CD4-positive, alpha-beta memory T cell (primary cell): ENCODE results near the gene PHF21B. TPM values are rescaled to one million over a fixed set of nuclear protein-coding genes. Genes with fewer than 3 reads are reported as not detected.

Source experiments
- CTCF ChIA-PET: fragments of 350-600 bp; sonication (Branson Sonifier 250); formaldehyde crosslinking; loops from one replicate; lab custom pipeline; 2021; ENCODE audit warnings: inconsistent platforms; ENCODE audit not compliant: partially characterized antibody; lab: Charles Lee
- POLR2A ChIA-PET: fragments of 350-600 bp; sonication (Branson Sonifier 250); formaldehyde crosslinking; loops from one replicate; lab custom pipeline; 2021; ENCODE audit not compliant: partially characterized antibody; lab: Charles Lee
- DNase-seq, 5 donors: peaks; one replicate each; pipeline versions ENCODE4 v3.0.0 to v3.0.0-alpha.2; 2020 to 2022; ENCODE audit warnings: mixed read lengths in 1 of 5
- H3K27ac ChIP-seq: one replicate; pipeline ENCODE4 v1.7.0; 2013; ENCODE audit warnings: low read depth, low read length
- H3K27me3 ChIP-seq: 2 replicates; pipeline ENCODE4 v1.7.0; 2013; ENCODE audit warnings: mild to moderate bottlenecking, low read length, moderate library complexity; ENCODE audit not compliant: insufficient read depth
- H3K36me3 ChIP-seq: 2 replicates; pipeline ENCODE4 v1.7.0; 2013; ENCODE audit warnings: mild to moderate bottlenecking, low read length, moderate library complexity; ENCODE audit not compliant: insufficient read depth
- H3K4me1 ChIP-seq: 2 replicates; pipeline ENCODE4 v1.7.0; 2013; ENCODE audit warnings: mild to moderate bottlenecking, low read length, moderate library complexity; ENCODE audit not compliant: insufficient read depth
- H3K4me3 ChIP-seq, 2 donors: one replicate each; pipeline ENCODE4 v1.7.0; 2013; ENCODE audit warnings: low read length in 2 of 2, mild to moderate bottlenecking in 1 of 2
- H3K9me3 ChIP-seq, 2 donors: one replicate each; pipeline ENCODE4 v1.7.0; 2013; ENCODE audit warnings: low read length in 2 of 2, control low read depth in 1 of 2; ENCODE audit not compliant: control insufficient read depth in 1 of 2
- H3K27ac Mint-ChIP-seq, 7 donors: one replicate each; pipeline ENCODE4 v1.8.0; 2020 to 2021; ENCODE audit warnings: mixed read lengths in 7 of 7, mild to moderate bottlenecking in 6 of 7, inconsistent platforms in 3 of 7, moderate library complexity in 3 of 7
- H3K27me3 Mint-ChIP-seq, 2 donors: one replicate each; pipeline ENCODE4 v1.8.0; 2020 to 2021; ENCODE audit warnings: mixed read lengths in 2 of 2
- H3K36me3 Mint-ChIP-seq, 2 donors: one replicate each; pipeline ENCODE4 v1.8.0; 2020 to 2021; ENCODE audit warnings: mixed read lengths in 2 of 2, inconsistent platforms in 1 of 2, mild to moderate bottlenecking in 1 of 2
- H3K4me1 Mint-ChIP-seq, 4 donors: one replicate each; pipeline ENCODE4 v1.8.0; 2020 to 2021; ENCODE audit warnings: mixed read lengths in 4 of 4, mild to moderate bottlenecking in 1 of 4
- H3K4me3 Mint-ChIP-seq, 8 donors: one replicate each; pipeline ENCODE4 v1.8.0; 2020 to 2021; ENCODE audit warnings: mixed read lengths in 8 of 8, mild to moderate bottlenecking in 7 of 8, moderate library complexity in 6 of 8, inconsistent platforms in 3 of 8
- H3K9me3 Mint-ChIP-seq, 8 donors: one replicate each; pipeline ENCODE4 v1.8.0; 2020 to 2021; ENCODE audit warnings: mixed read lengths in 8 of 8, mild to moderate bottlenecking in 5 of 8, inconsistent platforms in 3 of 8, moderate library complexity in 1 of 8
- intact Hi-C: fragments of 100-400 bp; cut with micrococcal nuclease; formaldehyde crosslinking; loops from one replicate; pipeline ENCODE4 v1.15.1; 2023
- polyA plus RNA-seq, 2 donors: library from polyadenylated mRNA; unstranded; fragments of 300-500 nt; fragmentation: Illumina TruSeq; gene quantifications; one replicate each; pipeline ENCODE4 v1.2.3, GENCODE V29; 2021
- total RNA-seq, 2 experiments: library from RNA; stranded (reverse); gene quantifications; one replicate each; pipeline ENCODE4 v1.2.3, GENCODE V29; 2021

PHF21B gene
- total and polyA plus RNA-seq, 4 experiments from 2014 or later = not detected

- Histone ChIP-seq H3K27me3 (no peaks in the 10 kb centered on the region), H3K4me1 (no peaks in the 10 kb centered on the region), H3K4me3 (no peak overlapping the region), H3K9me3 (no peaks in the 10 kb centered on the region), H3K27ac (no peak overlapping the region), H3K36me3 (no peaks in the 10 kb centered on the region)
- peaks cover 2 to 14% of the 10 kb centered on the region in 2 donors for H3K27me3 Mint-ChIP-seq
- peaks cover 0 to 13% (median 6%) of the 10 kb centered on the region in 8 donors for H3K9me3 Mint-ChIP-seq
- no peaks in the 10 kb centered on the region for H3K4me1 Mint-ChIP-seq
- intact Hi-C loops = no loop called here
- no peak for DNase-seq
- H3K27ac Mint-ChIP-seq = peak overlapping the region in 1 of 7 donors; percentile 17
- no peaks in the 10 kb centered on the region for H3K36me3 Mint-ChIP-seq
- CTCF ChIA-PET = no interaction called here
- H3K4me3 Mint-ChIP-seq = no peak overlapping the region
- POLR2A ChIA-PET = no interaction called here
Observed at GRCh38 chr22:44916281-44917231, 93.2 kb downstream of the PHF21B start.

GRCh38 chr22:44915441-44915840 is 94.4 kb downstream of the PHF21B start:
- Histone ChIP-seq H3K9me3 (no peaks in the 10 kb centered on the region), H3K27ac (no peak overlapping the region), H3K27me3 (no peaks in the 10 kb centered on the region), H3K4me1 (no peaks in the 10 kb centered on the region), H3K4me3 (no peak overlapping the region), H3K36me3 (no peaks in the 10 kb centered on the region)
- Mint-ChIP-seq H3K27me3 (peaks cover 5 to 11% of the 10 kb centered on the region in 2 donors), H3K4me3 (no peak overlapping the region), H3K27ac (no peak overlapping the region), H3K36me3 (peaks cover 0 to 5% of the 10 kb centered on the region in 2 donors), H3K4me1 (no peaks in the 10 kb centered on the region), H3K9me3 (peaks cover 0 to 20% (median 8%) of the 10 kb centered on the region in 8 donors)
- no peak for DNase-seq
- intact Hi-C loops = no loop called here
- ChIA-PET POLR2A (no interaction called here), CTCF (no interaction called here)

GRCh38 chr22:44914026-44914721 is 95.6 kb downstream of the PHF21B start:
- Mint-ChIP-seq H3K27me3 (peaks cover 6 to 11% of the 10 kb centered on the region in 2 donors), H3K36me3 (peaks cover 0 to 6% of the 10 kb centered on the region in 2 donors), H3K27ac (no peak overlapping the region), H3K4me3 (no peak overlapping the region), H3K4me1 (no peaks in the 10 kb centered on the region), H3K9me3 (peaks cover 0 to 27% (median 9%) of the 10 kb centered on the region in 8 donors)
- Histone ChIP-seq H3K4me3 (no peak overlapping the region), H3K36me3 (no peaks in the 10 kb centered on the region), H3K4me1 (no peaks in the 10 kb centered on the region), H3K27me3 (no peaks in the 10 kb centered on the region), H3K27ac (no peak overlapping the region), H3K9me3 (no peaks in the 10 kb centered on the region)
- CTCF ChIA-PET = no interaction called here
- POLR2A ChIA-PET = no interaction called here
- intact Hi-C loops = no loop called here
- no peak for DNase-seq

- Mint-ChIP-seq H3K4me1 (no peaks in the 10 kb centered on the region), H3K4me3 (no peak overlapping the region), H3K27ac (no peak overlapping the region), H3K36me3 (peaks cover 0 to 6% of the 10 kb centered on the region in 2 donors), H3K9me3 (peaks cover 0 to 27% (median 9%) of the 10 kb centered on the region in 8 donors), H3K27me3 (peaks cover 6 to 11% of the 10 kb centered on the region in 2 donors)
- intact Hi-C loops = no loop called here
- no peaks in the 10 kb centered on the region for H3K9me3 ChIP-seq
- H3K4me1 ChIP-seq = no peaks in the 10 kb centered on the region
- DNase-seq = no peak
- POLR2A ChIA-PET = no interaction called here
- no peak overlapping the region for H3K27ac ChIP-seq
- CTCF ChIA-PET = interaction anchor here (0.6 kb wide), 1 partner anchor 1285 kb away, joined by 4 read pairs; no protein-coding TSS in a partner anchor
- H3K27me3 ChIP-seq = no peaks in the 10 kb centered on the region
- no peak overlapping the region for H3K4me3 ChIP-seq
- no peaks in the 10 kb centered on the region for H3K36me3 ChIP-seq
Observed at GRCh38 chr22:44913198-44913983, 96.4 kb downstream of the PHF21B start.

GRCh38 chr22:44909241-44909640 is 100.6 kb downstream of the PHF21B start:
- peaks cover 0 to 27% (median 10%) of the 10 kb centered on the region in 8 donors for H3K9me3 Mint-ChIP-seq
- H3K27ac Mint-ChIP-seq = no peak overlapping the region
- ChIA-PET POLR2A (no interaction called here), CTCF (no interaction called here)
- DNase-seq = no peak
- Histone ChIP-seq H3K9me3 (no peaks in the 10 kb centered on the region), H3K4me1 (no peaks in the 10 kb centered on the region), H3K27me3 (no peaks in the 10 kb centered on the region), H3K36me3 (no peaks in the 10 kb centered on the region), H3K4me3 (no peak overlapping the region), H3K27ac (no peak overlapping the region)
- no peak overlapping the region for H3K4me3 Mint-ChIP-seq
- H3K27me3 Mint-ChIP-seq = peaks cover 19% of the 10 kb centered on the region in 2 donors
- H3K4me1 Mint-ChIP-seq = no peaks in the 10 kb centered on the region
- intact Hi-C loops = no loop called here
- peaks cover 0 to 6% of the 10 kb centered on the region in 2 donors for H3K36me3 Mint-ChIP-seq

GRCh38 chr22:44907765-44908737 is 101.8 kb downstream of the PHF21B start:
- CTCF ChIA-PET = no interaction called here
- DNase-seq = no peak
- intact Hi-C loops = no loop called here

More at GRCh38 chr22:44907765-44908737, 101.8 kb downstream of the PHF21B start:
- no peak overlapping the region for H3K27ac ChIP-seq
- peaks cover 24 to 26% of the 10 kb centered on the region in 2 donors for H3K27me3 Mint-ChIP-seq
- no peaks in the 10 kb centered on the region for H3K36me3 ChIP-seq
- peaks cover 0 to 6% of the 10 kb centered on the region in 2 donors for H3K36me3 Mint-ChIP-seq
- H3K9me3 Mint-ChIP-seq = peaks cover under 1 to 27% (median 13%) of the 10 kb centered on the region in 8 donors
- no peak overlapping the region for H3K27ac Mint-ChIP-seq
- no peak overlapping the region for H3K4me3 ChIP-seq
- no peak overlapping the region for H3K4me3 Mint-ChIP-seq
- no peaks in the 10 kb centered on the region for H3K4me1 ChIP-seq
- POLR2A ChIA-PET = no interaction called here
- no peaks in the 10 kb centered on the region for H3K27me3 ChIP-seq
- H3K9me3 ChIP-seq = no peaks in the 10 kb centered on the region
- H3K4me1 Mint-ChIP-seq = no peaks in the 10 kb centered on the region
